GM13977 (cell line): ENCODE results near the gene PRKCA.

ENCODE experiments used
- DNase-seq: peaks from one replicate; pipeline ENCODE4 v3.0.0; 2012; ENCODE audit warnings: low spot score
- in situ Hi-C: fragments of 300-500 bp; cut with MboI; formaldehyde crosslinking; loops from one replicate; pipeline ENCODE4 v1.12.0; 2022; ENCODE audit warnings: low sequenced_read_pairs, low pct_unique_long_range_greater_than_20kb, mixed read lengths, inconsistent platforms; ENCODE audit not compliant: unreplicated experiment
- TF ChIP-seq, protein P1 (sequence below): IDR thresholded peaks from 2 replicates; pipeline ENCODE4 v1.5.1; 2012; ENCODE audit warnings: mild to moderate bottlenecking, control low read depth; ENCODE audit not compliant: insufficient read depth; ENCODE audit errors: extremely low read depth, missing control alignments

PRKCA gene

DNA sequence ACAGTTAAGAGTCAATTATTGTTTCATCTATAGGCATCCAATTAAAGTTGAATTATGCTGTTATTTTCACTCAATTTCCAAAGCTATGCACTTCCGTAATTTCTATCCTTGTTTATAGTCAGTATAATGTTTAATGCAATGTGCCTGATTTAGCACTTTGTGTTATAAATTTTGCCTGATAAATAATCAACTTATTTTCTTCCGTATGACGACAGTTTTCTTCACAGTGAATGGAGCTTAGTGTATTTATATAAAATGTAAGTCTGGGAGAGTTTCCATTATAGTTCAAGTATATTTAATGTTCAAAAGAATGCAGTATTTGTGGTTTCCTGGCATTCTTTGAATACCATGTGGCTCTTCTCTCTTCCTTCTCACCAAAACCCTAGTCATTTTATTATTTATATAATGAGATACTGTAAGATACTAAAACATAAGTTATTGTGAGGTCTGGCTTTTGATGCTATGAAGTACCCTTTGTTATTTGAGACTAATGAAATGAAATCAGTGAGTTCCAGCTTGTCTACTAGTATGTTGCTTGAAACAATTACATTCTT lies 240.6 kb downstream of the PRKCA start:
- TF ChIP-seq, protein P1, sequence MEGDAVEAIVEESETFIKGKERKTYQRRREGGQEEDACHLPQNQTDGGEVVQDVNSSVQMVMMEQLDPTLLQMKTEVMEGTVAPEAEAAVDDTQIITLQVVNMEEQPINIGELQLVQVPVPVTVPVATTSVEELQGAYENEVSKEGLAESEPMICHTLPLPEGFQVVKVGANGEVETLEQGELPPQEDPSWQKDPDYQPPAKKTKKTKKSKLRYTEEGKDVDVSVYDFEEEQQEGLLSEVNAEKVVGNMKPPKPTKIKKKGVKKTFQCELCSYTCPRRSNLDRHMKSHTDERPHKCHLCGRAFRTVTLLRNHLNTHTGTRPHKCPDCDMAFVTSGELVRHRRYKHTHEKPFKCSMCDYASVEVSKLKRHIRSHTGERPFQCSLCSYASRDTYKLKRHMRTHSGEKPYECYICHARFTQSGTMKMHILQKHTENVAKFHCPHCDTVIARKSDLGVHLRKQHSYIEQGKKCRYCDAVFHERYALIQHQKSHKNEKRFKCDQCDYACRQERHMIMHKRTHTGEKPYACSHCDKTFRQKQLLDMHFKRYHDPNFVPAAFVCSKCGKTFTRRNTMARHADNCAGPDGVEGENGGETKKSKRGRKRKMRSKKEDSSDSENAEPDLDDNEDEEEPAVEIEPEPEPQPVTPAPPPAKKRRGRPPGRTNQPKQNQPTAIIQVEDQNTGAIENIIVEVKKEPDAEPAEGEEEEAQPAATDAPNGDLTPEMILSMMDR = no peak
- no peak for DNase-seq
- in situ Hi-C loops = no loop called here

DNA sequence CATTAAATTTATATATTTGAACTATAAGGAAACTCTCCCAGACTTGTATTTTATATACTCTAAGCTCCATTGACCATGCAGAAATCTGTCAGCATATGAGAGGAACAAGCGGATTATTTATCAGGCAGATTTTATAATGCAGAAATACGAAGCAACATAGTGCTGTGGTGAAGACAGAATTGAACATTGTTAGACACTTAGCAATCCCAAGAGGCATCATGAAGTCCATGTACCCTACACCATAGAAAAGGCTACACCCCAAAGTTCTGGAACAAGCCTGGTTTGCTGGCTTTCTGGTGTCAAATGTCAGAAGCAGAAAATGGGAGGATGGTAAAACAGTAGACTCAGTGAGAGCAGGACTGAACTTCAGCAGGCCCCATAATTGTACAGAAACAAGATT lies 241.1 kb downstream of the PRKCA start:
- DNase-seq = no peak
- in situ Hi-C loops = no loop called here
- TF ChIP-seq, protein P1 = no peak

DNA sequence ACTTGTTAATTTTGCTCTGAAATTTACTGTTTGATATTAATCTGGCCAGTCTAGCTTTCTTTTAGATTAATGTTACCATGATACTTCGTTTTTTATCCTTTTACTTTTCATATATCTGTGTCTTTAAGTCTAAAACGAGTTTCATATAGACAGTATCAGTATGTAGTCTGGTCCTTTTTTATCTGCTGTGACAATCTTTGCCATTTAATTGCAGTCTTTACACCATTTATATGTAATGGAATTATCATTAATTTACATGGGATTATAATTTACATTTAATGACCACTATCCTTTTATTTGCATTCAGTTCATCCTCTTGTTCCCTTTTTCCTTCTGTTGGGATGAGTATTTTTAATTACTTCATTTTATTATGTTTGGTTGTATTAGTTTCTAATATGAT lies 243.5 kb downstream of the PRKCA start:
- TF ChIP-seq, protein P1 = no peak
- in situ Hi-C loops = no loop called here

DNA sequence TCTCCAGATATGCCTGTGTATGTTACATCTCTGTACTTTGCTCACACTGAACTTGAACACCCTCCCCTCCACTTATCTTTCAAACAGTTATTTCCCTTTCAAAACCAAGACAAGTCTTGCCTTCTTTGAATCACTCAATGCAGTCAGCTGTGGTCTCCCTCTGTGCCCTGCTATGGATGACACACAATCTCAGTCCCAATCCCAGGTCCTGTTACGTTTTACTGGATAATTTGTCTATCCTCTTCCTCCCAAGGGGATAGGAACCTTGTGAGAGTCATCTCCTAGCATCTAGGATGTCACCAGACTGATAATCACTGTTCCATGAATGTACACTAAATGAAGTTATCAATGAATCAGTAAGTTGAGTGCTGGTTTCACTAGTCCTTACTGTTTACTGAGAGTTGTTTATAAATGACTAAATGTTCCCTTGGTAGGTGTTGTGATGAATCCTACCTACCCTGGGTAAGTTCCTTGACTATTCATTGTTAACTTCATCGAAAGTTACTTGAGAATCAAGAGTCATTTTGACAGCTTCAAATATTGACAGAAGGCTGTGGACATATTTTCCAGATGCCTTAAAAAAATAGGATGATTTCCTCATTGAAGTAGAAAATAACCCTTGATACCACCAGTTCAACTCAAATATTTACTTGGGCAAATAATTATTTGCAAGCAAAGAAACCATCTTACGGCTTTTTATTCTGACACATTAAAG lies 244.9 kb downstream of the PRKCA start:
- TF ChIP-seq, protein P1 = no peak
- no peak for DNase-seq
- in situ Hi-C loops = no loop called here

More for the DNA sequence above, 243.5 kb downstream of the PRKCA start:
- no peak for DNase-seq

DNA sequence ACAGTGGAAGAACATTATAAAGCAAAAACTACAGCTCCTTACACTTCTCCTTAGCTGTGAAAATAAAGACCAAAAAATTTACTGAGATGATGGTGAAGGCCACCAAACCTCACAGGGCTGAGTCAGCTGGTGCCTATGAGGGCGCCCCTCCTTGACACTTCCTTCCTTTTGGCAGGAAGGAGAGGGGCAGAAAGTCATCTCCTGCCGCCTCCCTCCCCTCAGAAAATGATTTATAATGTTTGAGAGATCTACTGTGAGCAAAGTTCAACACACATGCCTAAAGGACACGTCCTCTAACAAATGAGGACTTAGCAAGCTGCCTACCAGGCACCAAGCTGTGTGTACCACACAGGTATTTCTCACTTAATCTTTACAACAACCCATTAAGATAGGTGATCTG lies 245.7 kb downstream of the PRKCA start:
- in situ Hi-C loops = no loop called here
- no peak for DNase-seq
- TF ChIP-seq, protein P1 = no peak

DNA sequence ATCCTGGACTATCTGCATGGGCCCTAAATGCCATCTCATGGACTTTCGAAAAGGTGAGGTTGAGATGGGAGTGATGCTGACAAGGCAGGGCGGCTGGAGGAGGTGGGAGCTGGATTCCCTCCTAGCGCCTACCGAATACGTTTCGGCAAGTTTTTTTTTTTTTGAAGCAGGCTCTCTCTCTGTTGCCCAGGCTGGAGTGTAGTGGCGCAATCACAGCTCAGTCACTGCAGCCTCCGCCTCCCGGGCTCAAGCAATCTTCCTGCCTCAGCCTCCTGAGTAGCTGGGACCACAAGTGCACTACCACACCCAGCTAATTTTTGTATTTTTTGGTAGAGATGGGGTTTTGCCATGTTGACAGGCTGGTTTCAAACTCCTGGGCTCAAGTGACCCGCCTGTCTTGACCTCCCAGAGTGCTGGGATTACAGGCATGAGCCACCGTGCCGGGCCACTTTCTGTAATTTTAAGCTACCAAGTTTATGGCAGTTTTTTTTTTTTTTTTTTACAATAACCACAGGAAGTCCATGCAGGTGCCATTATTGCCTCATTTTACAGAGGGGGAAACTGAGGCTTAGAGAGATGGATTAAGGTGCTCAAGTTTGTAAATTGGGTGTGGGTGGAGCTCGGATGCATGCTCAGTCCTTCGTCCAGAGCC lies 246.4 kb downstream of the PRKCA start:
- TF ChIP-seq, protein P1 = no peak
- DNase-seq = no peak
- in situ Hi-C loops = no loop called here
